ENCODE results near the gene TBP.
"Not testable (repeated sequence)": the region's sequence is repeated elsewhere in the genome, so short reads cannot be mapped to it uniquely, and the experiment has no call there.

TBP gene

DNA sequence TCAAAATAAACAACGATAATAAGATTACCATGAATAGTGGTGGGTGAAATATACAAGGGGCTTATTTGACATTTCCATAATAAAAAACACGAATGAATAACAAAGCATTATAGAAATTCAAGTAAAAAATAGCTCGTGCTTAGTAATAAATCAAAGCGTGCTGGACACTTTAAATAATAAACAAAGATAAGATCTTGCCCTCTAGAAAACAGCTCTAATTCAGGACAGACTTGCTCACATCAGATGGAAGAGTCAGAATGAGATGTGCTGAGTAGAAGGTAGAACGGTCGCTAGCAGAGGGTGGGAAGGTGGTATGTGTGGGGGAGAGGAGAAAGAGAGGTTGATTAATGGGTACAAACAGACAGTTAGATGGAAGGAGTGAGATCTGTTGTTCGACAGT, 28.4 kb upstream of the TBP start:
- Histone ChIP-seq H3K4me1 (ENCODE audit: low read depth, poor library complexity, severe bottlenecking) (no peaks in the 10 kb centered on the region), H3K27me3 (ENCODE audit: insufficient read depth, low read depth) (no peaks in the 10 kb centered on the region), H3K4me2 (no peak overlapping the region), H3K9ac (no peak overlapping the region), H3K4me3 (IDR thresholded peaks at IDR 0.05; ENCODE audit: insufficient read depth, low read depth, low read length) (no peak overlapping the region), H4K20me1 (ENCODE audit: insufficient read depth) (no peaks in the 10 kb centered on the region), H3K79me2 (ENCODE audit: insufficient read depth, low read depth) (no peaks in the 10 kb centered on the region), H3K36me3 (ENCODE audit: insufficient read depth) (no peaks in the 10 kb centered on the region), H2AFZ (ENCODE audit: low read depth) (no peak overlapping the region), H3K27ac (no peak overlapping the region)
- TF ChIP-seq, protein P1, sequence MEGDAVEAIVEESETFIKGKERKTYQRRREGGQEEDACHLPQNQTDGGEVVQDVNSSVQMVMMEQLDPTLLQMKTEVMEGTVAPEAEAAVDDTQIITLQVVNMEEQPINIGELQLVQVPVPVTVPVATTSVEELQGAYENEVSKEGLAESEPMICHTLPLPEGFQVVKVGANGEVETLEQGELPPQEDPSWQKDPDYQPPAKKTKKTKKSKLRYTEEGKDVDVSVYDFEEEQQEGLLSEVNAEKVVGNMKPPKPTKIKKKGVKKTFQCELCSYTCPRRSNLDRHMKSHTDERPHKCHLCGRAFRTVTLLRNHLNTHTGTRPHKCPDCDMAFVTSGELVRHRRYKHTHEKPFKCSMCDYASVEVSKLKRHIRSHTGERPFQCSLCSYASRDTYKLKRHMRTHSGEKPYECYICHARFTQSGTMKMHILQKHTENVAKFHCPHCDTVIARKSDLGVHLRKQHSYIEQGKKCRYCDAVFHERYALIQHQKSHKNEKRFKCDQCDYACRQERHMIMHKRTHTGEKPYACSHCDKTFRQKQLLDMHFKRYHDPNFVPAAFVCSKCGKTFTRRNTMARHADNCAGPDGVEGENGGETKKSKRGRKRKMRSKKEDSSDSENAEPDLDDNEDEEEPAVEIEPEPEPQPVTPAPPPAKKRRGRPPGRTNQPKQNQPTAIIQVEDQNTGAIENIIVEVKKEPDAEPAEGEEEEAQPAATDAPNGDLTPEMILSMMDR (conservative IDR thresholded peaks at IDR 0.05; ENCODE audit: low read depth, low read length): no peak

DNA sequence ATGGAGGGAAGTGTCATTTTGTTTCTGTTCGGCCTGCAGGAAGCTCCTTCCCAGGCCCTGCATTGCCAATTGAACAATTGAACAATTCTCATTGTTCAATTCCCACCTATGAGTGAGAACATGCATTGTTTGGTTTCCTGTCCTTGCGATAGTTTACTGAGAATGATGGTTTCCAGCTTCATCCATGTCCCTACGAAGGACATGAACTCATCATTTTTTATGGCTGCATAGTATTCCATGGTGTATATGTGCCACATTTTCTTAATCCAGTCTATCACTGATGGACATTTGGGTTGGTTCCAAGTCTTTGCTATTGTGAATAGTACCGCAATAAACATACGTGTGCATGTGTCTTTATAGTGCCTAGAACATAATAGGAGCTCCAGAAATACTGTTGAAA, 26.2 kb upstream of the TBP start:
- H3K4me2 ChIP-seq; H3K27me3 ChIP-seq (ENCODE audit: insufficient read depth, low read depth); H3K36me3 ChIP-seq (ENCODE audit: insufficient read depth); H3K4me1 ChIP-seq (ENCODE audit: low read depth, poor library complexity, severe bottlenecking); H3K4me3 ChIP-seq (IDR thresholded peaks at IDR 0.05; ENCODE audit: insufficient read depth, low read depth, low read length); H3K9ac ChIP-seq; H2AFZ ChIP-seq (ENCODE audit: low read depth); H3K27ac ChIP-seq; H3K79me2 ChIP-seq (ENCODE audit: insufficient read depth, low read depth); H4K20me1 ChIP-seq (ENCODE audit: insufficient read depth): not testable (repeated sequence)

DNA sequence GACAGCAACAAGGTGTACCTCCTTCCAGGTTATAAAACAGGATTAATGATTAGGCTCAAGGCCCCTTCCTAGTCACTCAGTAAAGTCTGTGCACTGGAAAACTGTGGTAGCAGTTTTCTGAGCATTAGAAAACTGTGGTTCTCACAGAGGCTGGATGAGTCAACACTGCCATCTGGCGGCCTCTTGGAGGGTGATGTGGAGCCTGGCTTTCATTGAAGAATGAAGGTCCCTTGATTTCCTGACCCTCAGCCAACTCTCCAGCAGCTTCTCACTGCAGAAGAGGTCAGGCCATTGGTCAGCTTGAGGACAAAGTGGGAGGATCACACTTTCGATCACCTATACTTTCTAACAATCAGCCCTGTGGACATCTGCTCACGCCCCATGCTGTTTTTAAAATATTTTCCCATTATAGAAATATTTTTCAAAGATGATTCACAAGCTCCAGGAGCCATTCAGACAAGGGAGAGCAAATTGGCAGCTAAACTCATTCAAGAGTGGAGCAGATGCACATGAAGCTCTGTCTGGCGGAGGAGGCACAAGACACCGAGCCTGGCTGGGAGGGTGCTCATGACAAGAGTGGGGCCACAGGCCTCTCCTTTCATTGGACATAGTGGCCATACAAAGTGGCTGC, 24.2 kb upstream of the TBP start:
- TF ChIP-seq, protein P1 (conservative IDR thresholded peaks at IDR 0.05; ENCODE audit: low read depth, low read length): peak; percentile 82
- H3K27ac ChIP-seq: no peak overlapping the region
- H3K27me3 ChIP-seq (ENCODE audit: insufficient read depth, low read depth): no peaks in the 10 kb centered on the region
- no peaks in the 10 kb centered on the region for H3K4me1 ChIP-seq (ENCODE audit: low read depth, poor library complexity, severe bottlenecking)
- no peak overlapping the region for H3K4me2 ChIP-seq
- peaks cover under 1% of the 10 kb centered on the region; the same call in 1 of the 2 replicates for H3K36me3 ChIP-seq (ENCODE audit: insufficient read depth)
- no peak overlapping the region for H3K4me3 ChIP-seq (IDR thresholded peaks at IDR 0.05; ENCODE audit: insufficient read depth, low read depth, low read length)
- no peak overlapping the region for H2AFZ ChIP-seq (ENCODE audit: low read depth)
- no peaks in the 10 kb centered on the region for H4K20me1 ChIP-seq (ENCODE audit: insufficient read depth)
- no peak overlapping the region for H3K9ac ChIP-seq
- no peaks in the 10 kb centered on the region for H3K79me2 ChIP-seq (ENCODE audit: insufficient read depth, low read depth)

DNA sequence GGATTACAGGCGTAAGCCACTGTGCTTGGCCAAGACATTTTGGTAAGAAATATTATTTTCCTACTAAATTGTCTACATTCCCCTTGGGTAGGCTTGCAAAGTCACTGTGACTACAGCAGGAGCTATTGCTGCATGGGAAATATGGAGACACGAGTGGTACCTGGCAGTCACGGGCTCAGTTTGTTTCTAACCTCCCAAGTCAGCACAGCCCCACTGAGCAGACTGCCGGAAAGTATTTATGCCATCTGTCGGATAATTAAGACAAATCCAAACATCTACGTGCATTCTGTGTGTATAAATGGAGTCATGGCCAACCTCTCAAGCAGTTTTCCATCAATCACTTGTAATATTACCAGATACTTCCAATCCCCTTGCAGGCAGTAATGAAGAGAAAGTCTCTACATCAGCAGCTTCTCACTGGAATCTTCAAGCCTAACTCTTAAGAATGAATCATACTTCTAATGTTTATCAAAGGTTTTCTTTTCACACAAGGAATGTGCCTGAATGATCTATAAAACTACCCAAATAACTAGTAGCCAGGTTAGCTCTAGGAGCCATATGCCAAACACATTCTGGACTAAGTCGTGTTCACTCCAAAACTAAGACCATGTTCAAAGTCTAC, 21.2 kb upstream of the TBP start:
- Histone ChIP-seq H3K9ac (no peak overlapping the region), H4K20me1 (ENCODE audit: insufficient read depth) (no peaks in the 10 kb centered on the region), H3K4me2 (no peak overlapping the region), H3K27me3 (ENCODE audit: insufficient read depth, low read depth) (no peaks in the 10 kb centered on the region), H3K4me1 (ENCODE audit: low read depth, poor library complexity, severe bottlenecking) (no peaks in the 10 kb centered on the region), H3K27ac (no peak overlapping the region), H3K79me2 (ENCODE audit: insufficient read depth, low read depth) (no peaks in the 10 kb centered on the region), H2AFZ (ENCODE audit: low read depth) (no peak overlapping the region), H3K4me3 (IDR thresholded peaks at IDR 0.05; ENCODE audit: insufficient read depth, low read depth, low read length) (no peak overlapping the region), H3K36me3 (ENCODE audit: insufficient read depth) (peaks cover 14% of the 10 kb centered on the region)
- TF ChIP-seq, protein P1 (conservative IDR thresholded peaks at IDR 0.05; ENCODE audit: low read depth, low read length): no peak

DNA sequence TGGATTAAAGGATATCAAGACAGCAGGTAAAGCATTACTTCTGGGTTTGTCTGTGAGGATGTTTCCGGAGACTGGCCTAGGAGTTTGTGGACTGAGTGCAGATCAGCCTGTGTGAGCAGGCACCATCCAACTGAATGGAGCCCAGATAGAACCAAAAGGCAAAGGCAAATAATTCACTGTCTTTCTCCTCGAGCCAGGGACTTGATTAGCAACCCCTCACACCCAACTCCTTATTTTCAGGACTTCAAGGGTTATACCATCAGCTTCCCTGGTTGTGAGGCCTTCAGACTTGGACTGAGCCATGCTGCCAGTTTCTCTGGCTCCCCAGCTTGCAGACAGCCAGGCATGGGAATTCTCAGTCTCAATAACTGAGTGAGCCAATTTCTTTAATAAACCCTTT, 20.4 kb upstream of the TBP start:
- Histone ChIP-seq H2AFZ (ENCODE audit: low read depth) (no peak overlapping the region), H3K27me3 (ENCODE audit: insufficient read depth, low read depth) (no peaks in the 10 kb centered on the region), H3K4me2 (no peak overlapping the region), H3K4me1 (ENCODE audit: low read depth, poor library complexity, severe bottlenecking) (no peaks in the 10 kb centered on the region), H3K36me3 (ENCODE audit: insufficient read depth) (peaks cover 17% of the 10 kb centered on the region), H3K79me2 (ENCODE audit: insufficient read depth, low read depth) (peaks cover 4% of the 10 kb centered on the region; the same call in 1 of the 2 replicates), H3K4me3 (IDR thresholded peaks at IDR 0.05; ENCODE audit: insufficient read depth, low read depth, low read length) (no peak overlapping the region), H3K27ac (no peak overlapping the region), H3K9ac (no peak overlapping the region), H4K20me1 (ENCODE audit: insufficient read depth) (no peaks in the 10 kb centered on the region)
- TF ChIP-seq, protein P1 (conservative IDR thresholded peaks at IDR 0.05; ENCODE audit: low read depth, low read length): no peak
